ENCODE results near the gene TJP1. TPM values are rescaled to one million over a fixed set of nuclear protein-coding genes. Genes with fewer than 3 reads are reported as not detected.

The TJP1 gene
- total and polyA plus RNA-seq, 2 experiments from 2014 or later: 34.4 to 88.7 TPM

- no peak for DNase-seq (ENCODE audit: low spot score)
- TF ChIP-seq CTCF (IDR thresholded peaks at IDR 0.05; ENCODE audit: poor library complexity) (no peak), EZH2phosphoT487 (IDR thresholded peaks at IDR 0.05; ENCODE audit: low read depth, severe bottlenecking, unreplicated experiment) (no peak), EZH2 (IDR thresholded peaks at IDR 0.05; ENCODE audit: borderline replicate concordance) (no peak)
- 92% methylated on average over 6 of the region's 6 CpGs for WGBS (ENCODE audit: low lambda C conversion rate, missing lambda C conversion rate)
- H3K79me2 ChIP-seq: no peaks in the 10 kb centered on the region
- no peaks in the 10 kb centered on the region for H3K4me1 ChIP-seq (ENCODE audit: insufficient read depth)
- H3K27me3 ChIP-seq: no peaks in the 10 kb centered on the region
- no peak overlapping the region for H3K4me2 ChIP-seq
- no peaks in the 10 kb centered on the region for H3K9me3 ChIP-seq (ENCODE audit: low read depth)
- no peaks in the 10 kb centered on the region for H3K9me2 ChIP-seq (replicated peaks; ENCODE audit: insufficient read depth)
- no peak overlapping the region for H3K27ac ChIP-seq
- peaks cover 9% of the 10 kb centered on the region for H3K36me3 ChIP-seq (replicated peaks; ENCODE audit: insufficient read depth, low read depth)
- no peak overlapping the region for H2AFZ ChIP-seq
- H4K20me1 ChIP-seq (ENCODE audit: insufficient read depth, poor library complexity, severe bottlenecking): no peaks in the 10 kb centered on the region
- no peak overlapping the region for H3K4me3 ChIP-seq
Observed at GRCh38 chr15:29704950-29705597, 117.2 kb downstream of the TJP1 start.

GRCh38 chr15:29701151-29701550, 121.1 kb downstream of the TJP1 start:
- DNase-seq (ENCODE audit: low spot score): no peak

GRCh38 chr15:29700296-29700695, 122.0 kb downstream of the TJP1 start:
- TF ChIP-seq EZH2phosphoT487 (IDR thresholded peaks at IDR 0.05; ENCODE audit: low read depth, severe bottlenecking, unreplicated experiment) (no peak), CTCF (IDR thresholded peaks at IDR 0.05; ENCODE audit: poor library complexity) (no peak), EZH2 (IDR thresholded peaks at IDR 0.05; ENCODE audit: borderline replicate concordance) (no peak)
- Histone ChIP-seq H3K79me2 (no peaks in the 10 kb centered on the region), H4K20me1 (ENCODE audit: insufficient read depth, poor library complexity, severe bottlenecking) (no peaks in the 10 kb centered on the region), H3K4me1 (ENCODE audit: insufficient read depth) (no peaks in the 10 kb centered on the region), H2AFZ (no peak overlapping the region), H3K27ac (no peak overlapping the region), H3K36me3 (replicated peaks; ENCODE audit: insufficient read depth, low read depth) (peaks cover 9% of the 10 kb centered on the region), H3K9me3 (ENCODE audit: low read depth) (no peaks in the 10 kb centered on the region), H3K9me2 (replicated peaks; ENCODE audit: insufficient read depth) (no peaks in the 10 kb centered on the region), H3K4me3 (no peak overlapping the region), H3K27me3 (no peaks in the 10 kb centered on the region), H3K4me2 (no peak overlapping the region)
- 43% methylated on average over 3 of the region's 3 CpGs for WGBS (ENCODE audit: low lambda C conversion rate, missing lambda C conversion rate)
- DNase-seq (ENCODE audit: low spot score): no peak

More at GRCh38 chr15:29701151-29701550, 121.1 kb downstream of the TJP1 start:
- peaks cover 9% of the 10 kb centered on the region for H3K36me3 ChIP-seq (replicated peaks; ENCODE audit: insufficient read depth, low read depth)
- H3K4me2 ChIP-seq: no peak overlapping the region
- WGBS (ENCODE audit: low lambda C conversion rate, missing lambda C conversion rate): 88% methylated on average over 5 of the region's 5 CpGs
- TF ChIP-seq EZH2phosphoT487 (IDR thresholded peaks at IDR 0.05; ENCODE audit: low read depth, severe bottlenecking, unreplicated experiment) (no peak), EZH2 (IDR thresholded peaks at IDR 0.05; ENCODE audit: borderline replicate concordance) (no peak), CTCF (IDR thresholded peaks at IDR 0.05; ENCODE audit: poor library complexity) (no peak)
- H4K20me1 ChIP-seq (ENCODE audit: insufficient read depth, poor library complexity, severe bottlenecking): no peaks in the 10 kb centered on the region
- no peaks in the 10 kb centered on the region for H3K4me1 ChIP-seq (ENCODE audit: insufficient read depth)
- H3K9me3 ChIP-seq (ENCODE audit: low read depth): no peaks in the 10 kb centered on the region
- no peak overlapping the region for H3K4me3 ChIP-seq
- no peak overlapping the region for H2AFZ ChIP-seq
- no peaks in the 10 kb centered on the region for H3K9me2 ChIP-seq (replicated peaks; ENCODE audit: insufficient read depth)
- H3K27ac ChIP-seq: no peak overlapping the region
- H3K27me3 ChIP-seq: no peaks in the 10 kb centered on the region
- H3K79me2 ChIP-seq: no peaks in the 10 kb centered on the region
